GM18951 (cell line): ENCODE data around the gene PIH1D2.
"Not testable (repeated sequence)": the region's sequence is repeated elsewhere in the genome, so short reads cannot be mapped to it uniquely, and the experiment has no call there.

Experiments
- POLR2A ChIP-seq: IDR thresholded peaks from 4 replicates; pipeline ENCODE4 v1.6.1; 2011; ENCODE audit warnings: mild to moderate bottlenecking; ENCODE audit not compliant: insufficient read length, insufficient read depth; ENCODE audit errors: extremely low read depth
- in situ Hi-C: fragments of 300-500 bp; cut with MboI; formaldehyde crosslinking; loops from one replicate; pipeline ENCODE4 v1.12.0; 2022; ENCODE audit warnings: low sequenced_read_pairs, mixed read lengths, inconsistent platforms; ENCODE audit not compliant: unreplicated experiment

Gene PIH1D2

GRCh38 chr11:112073941-112074811 lies at the start of gene PIH1D2, which contains the start of gene NKAPD1:
Gene PIH1D2, minus strand, starts transcription at chr11:112074017. Its CDS starts 843 bp downstream, at chr11:112073174.
Gene NKAPD1, plus strand, starts transcription at chr11:112074299. Its CDS starts 1,276 bp downstream, at chr11:112075575.
- TF ChIP-seq POLR2A, result peak; percentile 64
- in situ Hi-C loops, result no loop called here

GRCh38 chr11:112123129-112123528 lies 49.3 kb upstream of the PIH1D2 start:
- no peak for TF ChIP-seq POLR2A
- in situ Hi-C loops, result no loop called here

- in situ Hi-C loops, result no loop called here
These were observed 48.3 kb upstream of the PIH1D2 start for GRCh38 chr11:112121981-112122615.

GRCh38 chr11:112118176-112118575 lies 44.4 kb upstream of the PIH1D2 start:
- TF ChIP-seq POLR2A, result no peak
- in situ Hi-C loops, result no loop called here

More at GRCh38 chr11:112121981-112122615, 48.3 kb upstream of the PIH1D2 start:
- TF ChIP-seq POLR2A, result no peak

GRCh38 chr11:112115386-112115785 lies 41.6 kb upstream of the PIH1D2 start:
- no peak for TF ChIP-seq POLR2A
- in situ Hi-C loops, result no loop called here

GRCh38 chr11:112114460-112114859 lies 40.6 kb upstream of the PIH1D2 start:
- TF ChIP-seq POLR2A, result no peak
- in situ Hi-C loops, result no loop called here

GRCh38 chr11:112113539-112114457 lies 40.0 kb upstream of the PIH1D2 start:
- no peak for TF ChIP-seq POLR2A
- in situ Hi-C loops, result no loop called here

GRCh38 chr11:112106070-112106469 lies 32.3 kb upstream of the PIH1D2 start:
- in situ Hi-C loops, result no loop called here
- no peak for TF ChIP-seq POLR2A

- no peak for TF ChIP-seq POLR2A
- in situ Hi-C loops, result no loop called here
These were observed 29.6 kb upstream of the PIH1D2 start for GRCh38 chr11:112103446-112103845.

GRCh38 chr11:112100462-112100861 lies 26.6 kb upstream of the PIH1D2 start:
- in situ Hi-C loops, result no loop called here
- no peak for TF ChIP-seq POLR2A

- TF ChIP-seq POLR2A, result no peak
- in situ Hi-C loops, result no loop called here
These were observed 24.1 kb upstream of the PIH1D2 start for GRCh38 chr11:112097734-112098528.

GRCh38 chr11:112096194-112096593 lies 22.4 kb upstream of the PIH1D2 start:
- TF ChIP-seq POLR2A, result no peak
- in situ Hi-C loops, result no loop called here

- in situ Hi-C loops, result not testable (repeated sequence)
These were observed 21.5 kb upstream of the PIH1D2 start for GRCh38 chr11:112095302-112095701.
